T47D (cell line): ENCODE measurements around the gene LDLRAD3.
"Not testable (repeated sequence)": the region's sequence is repeated elsewhere in the genome, so short reads cannot be mapped to it uniquely, and the experiment has no call there.

Experiments used
- DNase-seq, 2 experiments: peaks; one replicate each; pipeline versions ENCODE4 v3.0.0 to v3.0.0-alpha.2; 2011 to 2012; ENCODE audit warnings: low read depth in 1 of 2, low spot score in 1 of 2
- JUND ChIP-seq: IDR thresholded peaks from 2 replicates; pipeline ENCODE4 v1.6.1; 2012; ENCODE audit warnings: low read depth
- in situ Hi-C: cut with HindIII; loops from 2 replicates; pipeline ENCODE4 v1.10.0; 2016; ENCODE audit warnings: low sequenced_read_pairs, low pct_unique_long_range_greater_than_20kb

The LDLRAD3 gene

GRCh38 chr11:35943713-35944502 lies at the start of gene LDLRAD3:
Gene LDLRAD3, plus strand, starts transcription at chr11:35944062. Its CDS starts 37 bp downstream, at chr11:35944099.
- in situ Hi-C loops, result no loop called here
- DNase-seq, result peak; percentile 90 to 91

GRCh38 chr11:35897019-35897418 lies 46.8 kb upstream of the LDLRAD3 start:
- TF ChIP-seq JUND, result no peak
- in situ Hi-C loops, result no loop called here
- DNase-seq, result no peak

More at GRCh38 chr11:35943713-35944502, at the start of gene LDLRAD3:
- no peak for TF ChIP-seq JUND

GRCh38 chr11:35902961-35903360 lies 40.9 kb upstream of the LDLRAD3 start:
- in situ Hi-C loops, result no loop called here
- DNase-seq, result no peak
- no peak for TF ChIP-seq JUND

- TF ChIP-seq JUND, result no peak
- in situ Hi-C loops, result no loop called here
- no peak for DNase-seq
Observed at GRCh38 chr11:35905646-35906276, 38.1 kb upstream of the LDLRAD3 start.

- in situ Hi-C loops, result no loop called here
- no peak for TF ChIP-seq JUND
- DNase-seq, result no peak
Observed at GRCh38 chr11:35906277-35906661, 37.6 kb upstream of the LDLRAD3 start.

GRCh38 chr11:35906681-35907080 lies 37.2 kb upstream of the LDLRAD3 start:
- no peak for DNase-seq
- TF ChIP-seq JUND, result no peak
- in situ Hi-C loops, result no loop called here

GRCh38 chr11:35907648-35908431 lies 36.0 kb upstream of the LDLRAD3 start:
- DNase-seq, result no peak
- in situ Hi-C loops, result no loop called here
- TF ChIP-seq JUND, result no peak

- in situ Hi-C loops, DNase-seq: not testable (repeated sequence)
Observed at GRCh38 chr11:35908432-35908771, 35.5 kb upstream of the LDLRAD3 start.

- DNase-seq, result no peak
- in situ Hi-C loops, result no loop called here
- no peak for TF ChIP-seq JUND
Observed at GRCh38 chr11:35909511-35910265, 34.2 kb upstream of the LDLRAD3 start.

GRCh38 chr11:35911013-35911412 lies 32.8 kb upstream of the LDLRAD3 start:
- DNase-seq, result no peak
- in situ Hi-C loops, result no loop called here
- no peak for TF ChIP-seq JUND

- no peak for DNase-seq
- in situ Hi-C loops, result no loop called here
- no peak for TF ChIP-seq JUND
Observed at GRCh38 chr11:35911616-35912165, 32.2 kb upstream of the LDLRAD3 start.

GRCh38 chr11:35912436-35912835 lies 31.4 kb upstream of the LDLRAD3 start:
- in situ Hi-C loops, DNase-seq: not testable (repeated sequence)
